HEK293 (cell line): ENCODE data around the gene MVB12B.

Source experiments
- CTCF ChIA-PET: fragments of 350-600 bp; formaldehyde crosslinking; extraction: SDS; loops from one replicate; lab custom pipeline; 2021; ENCODE audit warnings: antibody characterized with exemption; lab: Yijun Ruan, JAX
- POLR2A ChIA-PET: fragments of 300-600 bp; formaldehyde crosslinking; extraction: SDS; loops from one replicate; lab custom pipeline; 2020; ENCODE audit warnings: antibody characterized with exemption, inconsistent platforms; lab: Yijun Ruan, JAX
- H3K27ac ChIP-seq: fragments of 200-500 bp; sonication (Bioruptor generic); 2 replicates; pipeline ENCODE4 v1.5.1; 2014; ENCODE audit warnings: low read depth, low read length, control low read depth, inconsistent platforms; ENCODE audit errors: extremely low read depth
- H3K36me3 ChIP-seq, 2 experiments: fragments of 200-500 bp in 1 of 2; sonication (Bioruptor generic) in 1 of 2; 1 replicate in 1 of 2; 2 replicates in 1 of 2; pipeline ENCODE4 v1.5.1; 2014 to 2017; ENCODE audit warnings: inconsistent platforms in 2 of 2, low read length in 2 of 2; ENCODE audit not compliant: control insufficient read depth in 2 of 2, insufficient read depth in 1 of 2
- H3K4me1 ChIP-seq: fragments of 200-500 bp; sonication (Bioruptor generic); 2 replicates; pipeline ENCODE4 v1.5.1; 2014; ENCODE audit warnings: mild to moderate bottlenecking, low read length, inconsistent platforms; ENCODE audit not compliant: control insufficient read depth, insufficient read depth
- H3K4me3 ChIP-seq: 2 replicates; pipeline ENCODE4 v1.5.1; 2011; ENCODE audit warnings: low read depth, mild to moderate bottlenecking, control low read depth, low read length, moderate library complexity
- H3K9me3 ChIP-seq: fragments of 200-500 bp; sonication (Bioruptor generic); 2 replicates; pipeline ENCODE4 v1.5.1; 2014; ENCODE audit warnings: low read depth, low read length, inconsistent platforms; ENCODE audit not compliant: control insufficient read depth, insufficient read depth
- ELK4 ChIP-seq: IDR thresholded peaks from 2 replicates; pipeline ENCODE4 v1.6.1; 2011; ENCODE audit warnings: mild to moderate bottlenecking, low read depth, low read length, borderline replicate concordance
- GLI2 ChIP-seq: fragments of 450-650 bp; formaldehyde crosslinking; IDR thresholded peaks from 2 replicates; pipeline ENCODE4; 2017; ENCODE audit warnings: missing biosample characterization, missing genetic modification characterization, low read depth, borderline replicate concordance
- KLF17 ChIP-seq: fragments of 450-650 bp; formaldehyde crosslinking; IDR thresholded peaks from 2 replicates; pipeline ENCODE4 v1.5.1; 2016; ENCODE audit warnings: missing biosample characterization, missing genetic modification characterization
- TCF7L2 ChIP-seq: IDR thresholded peaks from 2 replicates; pipeline ENCODE4 v1.6.1; 2011; ENCODE audit warnings: low read depth, mild to moderate bottlenecking, inconsistent platforms, low read length, moderate library complexity, borderline replicate concordance
- ZBTB26 ChIP-seq: fragments of 450-650 bp; formaldehyde crosslinking; optimal IDR thresholded peaks from 2 replicates; pipeline ENCODE3; 2016; ENCODE audit warnings: missing biosample characterization, mild to moderate bottlenecking, missing genetic modification characterization
- ZNF10 ChIP-seq: fragments of 450-650 bp; formaldehyde crosslinking; IDR thresholded peaks from 2 replicates; pipeline ENCODE4 v1.5.1; 2017; ENCODE audit warnings: missing biosample characterization, missing genetic modification characterization
- ZNF114 ChIP-seq: fragments of 450-650 bp; formaldehyde crosslinking; IDR thresholded peaks from 2 replicates; pipeline ENCODE4 v1.5.0; 2017; ENCODE audit warnings: missing biosample characterization, missing genetic modification characterization
- ZNF157 ChIP-seq: fragments of 450-650 bp; formaldehyde crosslinking; IDR thresholded peaks from 2 replicates; pipeline ENCODE4 v1.5.1; 2016; ENCODE audit warnings: missing biosample characterization, missing genetic modification characterization
- ZNF174 ChIP-seq: fragments of 450-650 bp; formaldehyde crosslinking; IDR thresholded peaks from 2 replicates; pipeline ENCODE4 v1.5.0; 2017; ENCODE audit warnings: missing biosample characterization, mild to moderate bottlenecking, missing genetic modification characterization
- ZNF202 ChIP-seq: fragments of 450-650 bp; formaldehyde crosslinking; IDR thresholded peaks from 2 replicates; pipeline ENCODE4 v1.5.1; 2016; ENCODE audit warnings: missing biosample characterization, missing genetic modification characterization, borderline replicate concordance
- ZNF266 ChIP-seq: fragments of 450-650 bp; formaldehyde crosslinking; IDR thresholded peaks from 2 replicates; pipeline ENCODE4 v1.5.1; 2016; ENCODE audit warnings: missing biosample characterization, missing genetic modification characterization, low read depth
- ZNF274 ChIP-seq, 2 experiments: fragments of 200-500 bp in 1 of 2; fragments of 450-650 bp in 1 of 2; sonication (Bioruptor generic) in 1 of 2; formaldehyde crosslinking in 1 of 2; IDR thresholded peaks; 2 replicates each; pipeline versions ENCODE4 v1.5.1 to v1.6.1; 2014 to 2016; ENCODE audit warnings: borderline replicate concordance in 1 of 2, inconsistent platforms in 1 of 2, low read length in 1 of 2, missing biosample characterization in 1 of 2, missing genetic modification characterization in 1 of 2
- ZNF311 ChIP-seq: fragments of 450-650 bp; formaldehyde crosslinking; IDR thresholded peaks from 2 replicates; pipeline ENCODE4 v1.5.1; 2017; ENCODE audit warnings: missing biosample characterization, missing genetic modification characterization, borderline replicate concordance
- ZNF324 ChIP-seq: fragments of 450-650 bp; formaldehyde crosslinking; IDR thresholded peaks from 2 replicates; pipeline ENCODE4 v1.5.1; 2016; ENCODE audit warnings: missing biosample characterization, missing genetic modification characterization
- ZNF341 ChIP-seq: fragments of 450-650 bp; formaldehyde crosslinking; IDR thresholded peaks from 2 replicates; pipeline ENCODE4; 2016; ENCODE audit warnings: low read depth, missing biosample characterization, missing genetic modification characterization
- ZNF350 ChIP-seq: fragments of 450-650 bp; formaldehyde crosslinking; IDR thresholded peaks from 2 replicates; pipeline ENCODE4 v1.5.0; 2017; ENCODE audit warnings: missing biosample characterization, mild to moderate bottlenecking, missing genetic modification characterization
- ZNF433 ChIP-seq: fragments of 450-650 bp; formaldehyde crosslinking; IDR thresholded peaks from 2 replicates; pipeline ENCODE4 v1.5.1; 2016; ENCODE audit warnings: missing biosample characterization, missing genetic modification characterization, low read depth
- ZNF488 ChIP-seq: fragments of 450-650 bp; formaldehyde crosslinking; IDR thresholded peaks from 2 replicates; pipeline ENCODE4 v1.5.1; 2016; ENCODE audit warnings: missing biosample characterization, missing genetic modification characterization
- ZNF514 ChIP-seq: fragments of 450-650 bp; formaldehyde crosslinking; IDR thresholded peaks from 2 replicates; pipeline ENCODE4 v1.5.1; 2016; ENCODE audit warnings: missing biosample characterization, missing genetic modification characterization
- ZNF677 ChIP-seq: fragments of 450-650 bp; IDR thresholded peaks from 2 replicates; pipeline ENCODE4 v1.5.0; 2018; ENCODE audit warnings: missing biosample characterization, mild to moderate bottlenecking, missing genetic modification characterization, moderate library complexity
- ZNF704 ChIP-seq: fragments of 450-650 bp; formaldehyde crosslinking; IDR thresholded peaks from 2 replicates; pipeline ENCODE4 v1.5.1; 2016; ENCODE audit warnings: missing biosample characterization, missing genetic modification characterization
- ZNF830 ChIP-seq: fragments of 450-650 bp; IDR thresholded peaks from 2 replicates; pipeline ENCODE4 v1.5.0; 2018; ENCODE audit warnings: missing biosample characterization, missing genetic modification characterization, low read depth, mild to moderate bottlenecking, moderate library complexity

Gene MVB12B

GRCh38 chr9:126456441-126457174 lies 130.0 kb downstream of the MVB12B start (continued):
- TF ChIP-seq ELK4 (no peak), ZBTB26 (tag by site-specific recombination) (no peak), ZNF704 (tag by site-specific recombination) (no peak), ZNF10 (no peak), ZNF311 (tag by site-specific recombination) (no peak), ZNF174 (tag by site-specific recombination) (no peak), TCF7L2 (no peak)

- POLR2A ChIA-PET, result interaction anchor here (0.6 kb wide), 1 partner anchor 708 kb away, joined by 5 read pairs; no protein-coding TSS in a partner anchor
- TF ChIP-seq KLF17 (no peak), ZNF830 (tag by site-specific recombination) (no peak), ZNF433 (tag by site-specific recombination) (no peak), ZNF266 (tag by site-specific recombination) (no peak), ZNF677 (no peak)
- TF ChIP-seq, all 188 proteins: peak for 0
- CTCF ChIA-PET, result interaction anchor here (1.9 kb wide), 1 partner anchor 34 kb away, joined by 9 read pairs; no protein-coding TSS in a partner anchor
- no peaks in the 10 kb centered on the region for H3K9me3 ChIP-seq
- H3K36me3 ChIP-seq, result peaks cover 0 to 3% of the 10 kb centered on the region in 2 experiments; a peak in 1 of 3 replicates
- no peak overlapping the region for H3K4me3 ChIP-seq
- no peaks in the 10 kb centered on the region for H3K4me1 ChIP-seq
- no peak overlapping the region for H3K27ac ChIP-seq
These were observed 130.5 kb downstream of the MVB12B start for GRCh38 chr9:126457175-126457547.

- Histone ChIP-seq H3K27ac (no peak overlapping the region), H3K36me3 (peaks cover 0 to 3% of the 10 kb centered on the region in 2 experiments; a peak in 1 of 3 replicates), H3K4me1 (no peaks in the 10 kb centered on the region), H3K9me3 (no peaks in the 10 kb centered on the region), H3K4me3 (no peak overlapping the region)
- POLR2A ChIA-PET, result interaction anchor here (0.6 kb wide), 1 partner anchor 709 kb away, joined by 5 read pairs; no protein-coding TSS in a partner anchor
- CTCF ChIA-PET, result no interaction called here
- no peak for TF ChIP-seq ZNF324
- TF ChIP-seq ZNF157, result no peak
- TF ChIP-seq ZNF341, result no peak
- TF ChIP-seq ZNF488 (tag by site-specific recombination), result no peak
- TF ChIP-seq ZNF10, result no peak
- no peak for TF ChIP-seq ZNF202 (tag by site-specific recombination)
- TF ChIP-seq ZNF514 (tag by site-specific recombination), result no peak
- TF ChIP-seq GLI2 (tag by site-specific recombination), result no peak
- no peak for TF ChIP-seq ZNF704 (tag by site-specific recombination)
- no peak for TF ChIP-seq ZNF350 (tag by site-specific recombination)
- TF ChIP-seq ZNF114 (tag by site-specific recombination), result no peak
- TF ChIP-seq ZNF274 (IDR thresholded peaks at IDR 0.05; ENCODE audit: low read length), result no peak
- TF ChIP-seq ZNF274 (tag by site-specific recombination; IDR thresholded peaks at IDR 0.05; ENCODE audit: borderline replicate concordance), result no peak
- TF ChIP-seq KLF17, result no peak
These were observed 131.3 kb downstream of the MVB12B start for GRCh38 chr9:126457890-126458289.
